GM18502 (cell line): ENCODE measurements around the gene MRTO4.
"Not testable (repeated sequence)": the region's sequence is repeated elsewhere in the genome, so short reads cannot be mapped to it uniquely, and the experiment has no call there.

Source experiments
- ATAC-seq: cut with Tn5 transposase; IDR thresholded peaks from one replicate; pipeline ENCODE4 v1.9.1; 2021; ENCODE audit warnings: mild to moderate bottlenecking; ENCODE audit not compliant: unreplicated experiment, poor library complexity

MRTO4 gene

GRCh38 chr1:19222979-19223824 is 28.4 kb upstream of the MRTO4 start:
- ATAC-seq: no peak

GRCh38 chr1:19229229-19229628 is 22.4 kb upstream of the MRTO4 start:
- ATAC-seq: no peak

- ATAC-seq: no peak
Measured at GRCh38 chr1:19229828-19230325, 21.7 kb upstream of the MRTO4 start.

GRCh38 chr1:19231736-19232523 is 19.7 kb upstream of the MRTO4 start:
- ATAC-seq: not testable (repeated sequence)

GRCh38 chr1:19232524-19232846 is 19.1 kb upstream of the MRTO4 start:
- no peak for ATAC-seq

- ATAC-seq: no peak
Measured at GRCh38 chr1:19234224-19234623, 17.4 kb upstream of the MRTO4 start.

GRCh38 chr1:19239876-19240275 is 11.7 kb upstream of the MRTO4 start:
- ATAC-seq: no peak

GRCh38 chr1:19240673-19241538 is 10.7 kb upstream of the MRTO4 start:
- peak; percentile 42 for ATAC-seq

- no peak for ATAC-seq
Measured at GRCh38 chr1:19250629-19251304, 838 bp upstream of the MRTO4 start.

GRCh38 chr1:19254416-19254815 is 2.8 kb downstream of the MRTO4 start:
- ATAC-seq: no peak

- no peak for ATAC-seq
Measured at GRCh38 chr1:19255288-19255687, 3.7 kb downstream of the MRTO4 start.

- not testable (repeated sequence) for ATAC-seq
Measured at GRCh38 chr1:19256301-19256700, 4.7 kb downstream of the MRTO4 start.

- ATAC-seq: no peak
Measured at GRCh38 chr1:19257178-19257914, 5.7 kb downstream of the MRTO4 start.

- ATAC-seq: no peak
Measured at GRCh38 chr1:19258353-19258752, 6.7 kb downstream of the MRTO4 start.

- no peak for ATAC-seq
Measured at GRCh38 chr1:19260211-19261138, 8.9 kb downstream of the MRTO4 start.

GRCh38 chr1:19262047-19262446 is 10.4 kb downstream of the MRTO4 start:
- ATAC-seq: no peak

- no peak for ATAC-seq
Measured at GRCh38 chr1:19262744-19263143, 11.1 kb downstream of the MRTO4 start.

- no peak for ATAC-seq
Measured at GRCh38 chr1:19268445-19268844, 16.8 kb downstream of the MRTO4 start.
